Right cardiac atrium (tissue), 5 donors: Measurements from ENCODE around the gene HOXA13. TPM values are rescaled to one million over a fixed set of nuclear protein-coding genes. Genes with fewer than 3 reads are reported as not detected.
A peak's percentile ranks its signal among the peaks of the same experiment; 100 is the strongest.

Experiments
- ATAC-seq, 2 donors: fragments of 200-7000 bp; cut with Tn5 transposase; one replicate each; pipeline versions ENCODE4 v1.8.0 to v1.9.1; 2020; ENCODE audit warnings: moderate library complexity in 2 of 2, mild to moderate bottlenecking in 1 of 2
- DNase-seq, 3 donors: peaks; one replicate each; pipeline ENCODE4 v3.0.0-alpha.2; 2020
- H3K27ac ChIP-seq: one replicate; pipeline ENCODE4 v1.5.1; 2013; ENCODE audit warnings: mild to moderate bottlenecking, low read length, control low read depth, moderate library complexity
- H3K27me3 ChIP-seq: one replicate; pipeline ENCODE4 v1.6.1; 2013; ENCODE audit not compliant: control insufficient read depth, insufficient read depth
- H3K4me1 ChIP-seq: one replicate; pipeline ENCODE4 v1.6.1; 2013; ENCODE audit warnings: low read length; ENCODE audit not compliant: control insufficient read depth, insufficient read depth
- H3K4me3 ChIP-seq: one replicate; pipeline ENCODE4 v1.5.1; 2013; ENCODE audit warnings: low read length, control low read depth
- H3K9me3 ChIP-seq: one replicate; pipeline ENCODE4 v1.6.1; 2013; ENCODE audit warnings: low read length; ENCODE audit not compliant: control insufficient read depth
- WGBS: extraction: QIAGEN DNeasy Blood & Tissue Kit; methylation state at CpG from one replicate; pipeline ENCODE4 v1.1.7; 2013; 5-methylcytosine and 5-hydroxymethylcytosine counted together
- intact Hi-C, 4 donors: fragments of 100-400 bp; cut with DNase I; formaldehyde crosslinking; loops; one replicate each; pipeline versions ENCODE4 v1.11.0 to v1.14.0; 2022 to 2023
- polyA plus RNA-seq: library from polyadenylated mRNA; stranded (reverse); fragments of 200-250 nt; gene quantifications from one replicate; pipeline ENCODE4 v1.2.3, GENCODE V29; 2013
- total RNA-seq, 4 donors: library from RNA; stranded (reverse); fragmentation: NEBNext Ultra II Directional; extraction: Animal tissue kit (Norgen Biotek cat#: 25700); gene quantifications; one replicate each; pipeline ENCODE4 v1.2.1, GENCODE V29; 2021
- donor health status: healthy with polysubstance abuse.
- donor health status: DM: no; HTN: yes; CAD: no.
- donor health status: DM: no; HTN: no; CAD: no.
- donor health status: DM: no; HTN: yes; CAD: no; lungs with severe emphysema.
- donor health status: DM: yes; HTN: yes; CAD: no.

HOXA13 gene
- total and polyA plus RNA-seq, 5 donors, result not detected

- no peaks in the 10 kb centered on the region for H3K27me3 ChIP-seq
- WGBS, result 4% methylated on average over 53 of the region's 53 CpGs
- no peak within 1 kb of the TSS for H3K27ac ChIP-seq
- H3K9me3 ChIP-seq, result no peaks in the 10 kb centered on the region
- peaks cover 9% of the 10 kb centered on the region for H3K4me1 ChIP-seq
- intact Hi-C loops, result loop anchor here in 2 of 4 donors (10.0 kb wide), 3 partner anchors 287 to 1277 kb away; partner anchors contain the start of gene SKAP2 (in 1 of the 2)
- ATAC-seq (no peak), DNase-seq (peak in 1 of 3 donors; percentile 57)
- peak within 1 kb of the TSS; percentile 6 for H3K4me3 ChIP-seq
Measured at GRCh38 chr7:27151931-27152815, 47.7 kb downstream of the HOXA13 start, which contains the start of gene HOXA3. Gene HOXA3, minus strand, starts transcription at chr7:27152583. Its CDS starts 41,943 bp downstream, at chr7:27110640.

GRCh38 chr7:27151341-27151930, 48.5 kb downstream of the HOXA13 start:
- no peak overlapping the region for H3K27ac ChIP-seq
- intact Hi-C loops, result loop anchor here in 2 of 4 donors (10.0 kb wide), 3 partner anchors 287 to 1277 kb away; partner anchors contain the start of gene SKAP2 (in 1 of the 2)
- no peaks in the 10 kb centered on the region for H3K27me3 ChIP-seq

GRCh38 chr7:27150568-27151340, 49.1 kb downstream of the HOXA13 start:
- H3K4me3 ChIP-seq, result peak overlapping the region; percentile 5
- no peak overlapping the region for H3K27ac ChIP-seq
- ATAC-seq (peak; percentile 75 to 83), DNase-seq (peak; percentile 72 to 87 (median 87))
- no peaks in the 10 kb centered on the region for H3K9me3 ChIP-seq
- WGBS, result 2% methylated on average over 58 of the region's 58 CpGs
- intact Hi-C loops, result loop anchor here in 2 of 4 donors (10.0 kb wide), 3 partner anchors 286 to 1276 kb away; partner anchors contain the start of gene SKAP2 (in 1 of the 2)
- H3K4me1 ChIP-seq, result peaks cover 5% of the 10 kb centered on the region
- no peaks in the 10 kb centered on the region for H3K27me3 ChIP-seq

More at GRCh38 chr7:27151341-27151930, 48.5 kb downstream of the HOXA13 start:
- 4% methylated on average over 27 of the region's 27 CpGs for WGBS
- H3K4me3 ChIP-seq, result peak overlapping the region; percentile 5
- H3K9me3 ChIP-seq, result no peaks in the 10 kb centered on the region
- ATAC-seq (no peak), DNase-seq (peak in 1 of 3 donors; percentile 16)
- peaks cover 9% of the 10 kb centered on the region for H3K4me1 ChIP-seq

DNA sequence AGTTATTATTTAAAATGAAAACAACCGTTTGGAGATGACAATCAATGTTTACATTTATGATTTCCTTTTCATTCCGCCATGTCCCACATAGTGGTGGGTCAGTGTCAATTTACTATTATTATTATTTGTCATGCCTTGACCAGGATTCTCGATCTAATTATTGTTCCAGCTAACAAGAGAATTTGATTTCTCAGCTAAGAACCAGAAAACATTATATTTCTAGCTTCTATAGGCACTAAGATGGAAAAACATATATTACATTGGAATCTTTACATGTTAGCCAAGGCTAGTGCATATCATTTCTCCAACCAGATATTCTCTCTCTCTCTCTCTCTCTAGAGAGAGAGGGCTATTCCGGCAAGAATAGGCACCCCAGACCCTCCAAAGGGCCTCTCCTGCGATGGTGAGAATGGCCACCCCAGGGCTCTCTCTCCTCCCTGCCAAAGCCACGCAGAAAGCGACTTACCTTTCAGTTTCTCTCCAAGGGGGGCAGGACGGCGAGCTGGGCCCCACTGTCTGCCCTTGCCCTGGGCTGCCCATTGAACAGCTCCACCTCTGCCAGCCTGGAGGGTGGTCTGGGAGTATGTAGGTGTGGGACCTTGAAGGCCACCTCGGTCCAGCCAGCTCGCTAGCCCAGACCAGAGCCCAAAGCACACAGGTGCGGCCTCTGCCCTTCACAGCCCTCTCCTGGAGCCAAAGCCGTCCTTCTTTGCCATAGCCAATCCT, 49.9 kb downstream of the HOXA13 start:
- intact Hi-C loops, result loop anchor here in 2 of 4 donors (5.0 to 10.0 kb wide), 4 partner anchors 285 to 1275 kb away; partner anchors contain the start of gene SKAP2 (in 1 of the 2)
- no peak for ATAC-seq
- Histone ChIP-seq H3K9me3 (no peaks in the 10 kb centered on the region), H3K27ac (no peak overlapping the region), H3K4me1 (peaks cover 5% of the 10 kb centered on the region), H3K4me3 (no peak overlapping the region), H3K27me3 (no peaks in the 10 kb centered on the region)
- WGBS, result 39% methylated on average over 13 of the region's 13 CpGs
- DNase-seq, result peak in 1 of 3 donors; percentile 33

- H3K4me1 ChIP-seq, result peaks cover 2% of the 10 kb centered on the region
- intact Hi-C loops, result loop anchor here in 1 of 4 donors (5.0 kb wide), 1 partner anchor 297 kb away; no protein-coding TSS in a partner anchor
- H3K27me3 ChIP-seq, result peaks cover under 1% of the 10 kb centered on the region
- ATAC-seq, result no peak
- 38% methylated on average over 30 of the region's 30 CpGs for WGBS
- H3K9me3 ChIP-seq, result no peaks in the 10 kb centered on the region
- peak in 1 of 3 donors; percentile 35 for DNase-seq
- H3K27ac ChIP-seq, result no peak overlapping the region
- no peak overlapping the region for H3K4me3 ChIP-seq
Measured at GRCh38 chr7:27148756-27149641, 50.9 kb downstream of the HOXA13 start.

GRCh38 chr7:27148031-27148755, 51.7 kb downstream of the HOXA13 start:
- 20% methylated on average over 28 of the region's 28 CpGs for WGBS
- H3K4me3 ChIP-seq, result peak overlapping the region; percentile 38
- no peak for ATAC-seq
- DNase-seq, result peak in 1 of 3 donors; percentile 43
- peaks cover 3% of the 10 kb centered on the region for H3K27me3 ChIP-seq
- H3K4me1 ChIP-seq, result peaks cover 2% of the 10 kb centered on the region
- H3K9me3 ChIP-seq, result no peaks in the 10 kb centered on the region
- intact Hi-C loops, result loop anchor here in 1 of 4 donors (5.0 kb wide), 1 partner anchor 296 kb away; no protein-coding TSS in a partner anchor
- no peak overlapping the region for H3K27ac ChIP-seq

DNA sequence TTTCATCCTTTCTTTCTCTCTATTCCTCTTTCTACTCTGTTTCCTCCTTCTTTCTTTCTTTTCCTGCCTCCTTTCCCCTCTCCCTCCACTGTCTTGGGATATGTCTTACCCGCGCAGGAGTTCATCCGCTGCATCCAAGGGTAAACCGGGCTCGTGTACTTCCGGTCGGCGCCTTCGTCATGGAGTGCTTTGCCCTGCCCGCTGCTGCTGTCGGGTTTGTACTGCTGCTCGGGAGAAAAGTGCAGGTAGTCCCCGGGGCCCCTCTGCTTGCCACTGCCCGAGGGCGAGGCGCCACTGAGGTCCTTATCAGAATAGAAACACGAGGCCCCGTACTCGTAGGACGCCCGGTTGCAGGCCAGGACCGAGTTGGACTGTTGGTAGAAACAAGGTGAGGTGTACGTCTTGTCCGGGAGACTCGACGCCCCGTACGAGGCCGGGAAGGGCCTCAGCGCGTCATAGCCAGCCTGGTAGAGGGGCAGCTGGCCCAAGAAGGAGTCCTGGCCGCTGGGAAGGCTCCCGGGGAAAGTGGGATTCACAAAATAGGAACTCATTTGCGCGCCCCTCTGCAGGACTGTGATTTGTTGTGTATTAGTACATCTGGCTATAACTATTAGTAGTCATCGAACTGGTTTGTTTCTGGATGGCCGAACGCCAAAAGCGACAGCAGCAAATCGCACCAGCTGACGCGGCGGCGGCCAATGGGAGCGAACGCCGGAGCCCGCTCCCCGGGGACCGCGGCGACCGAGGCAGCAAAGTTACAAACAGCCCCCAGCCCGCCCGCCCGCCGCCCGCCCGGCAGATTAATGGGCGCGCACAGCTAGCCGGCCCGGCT, 52.5 kb downstream of the HOXA13 start, which contains the start of gene HOXA6:
Gene HOXA6, minus strand, starts transcription at position 576 of the 832 bp plus-strand sequence. Its CDS starts 25 bp downstream, at position 551.
- H3K4me3 ChIP-seq, result peak within 1 kb of the TSS; percentile 38
- peak in 2 of 3 donors; percentile 22 to 50 for DNase-seq
- H3K4me1 ChIP-seq, result peaks cover 2% of the 10 kb centered on the region
- peaks cover 3% of the 10 kb centered on the region for H3K27me3 ChIP-seq
- no peaks in the 10 kb centered on the region for H3K9me3 ChIP-seq
- no peak for ATAC-seq
- 11% methylated on average over 63 of the region's 63 CpGs for WGBS
- H3K27ac ChIP-seq, result no peak within 1 kb of the TSS
- intact Hi-C loops, result loop anchor here in 1 of 4 donors (5.0 kb wide), 1 partner anchor 295 kb away; no protein-coding TSS in a partner anchor

DNA sequence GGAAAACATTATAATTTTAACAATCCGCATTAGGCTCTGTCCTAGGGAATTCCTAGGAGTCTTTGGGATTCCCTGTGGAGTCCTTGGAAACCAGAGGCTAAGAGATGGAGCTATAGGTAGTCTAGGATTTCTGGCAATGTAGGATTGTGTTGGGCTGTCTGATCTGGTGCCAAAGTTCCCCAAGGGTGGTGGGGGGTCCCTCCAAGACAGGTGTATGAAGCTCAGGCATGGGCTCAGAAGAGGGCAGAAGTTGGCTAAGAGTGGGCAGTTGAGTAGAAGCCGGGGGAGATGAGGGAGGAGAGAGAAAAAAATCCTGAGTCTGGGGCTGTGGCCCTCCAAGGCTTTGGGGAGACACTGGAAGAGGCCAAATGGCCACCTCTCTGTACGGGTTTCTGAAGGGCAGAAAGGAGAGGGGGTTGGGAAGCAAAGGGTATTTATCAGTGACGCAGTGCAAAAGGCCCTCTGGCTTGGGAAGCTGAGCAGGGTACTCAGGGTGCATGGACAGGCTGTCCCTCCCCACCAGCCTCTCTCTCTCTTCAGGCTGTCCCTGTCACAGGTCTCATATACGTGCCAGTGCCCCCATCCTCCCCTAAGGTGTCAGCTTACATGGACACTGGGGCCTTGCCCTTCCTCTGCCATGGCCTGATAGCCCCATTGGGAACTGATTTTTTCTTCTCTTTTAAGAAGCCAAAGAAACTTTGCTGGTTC, 53.2 kb downstream of the HOXA13 start:
- Histone ChIP-seq H3K27ac (no peak overlapping the region), H3K27me3 (peaks cover 3% of the 10 kb centered on the region)
- 46% methylated on average over 5 of the region's 5 CpGs for WGBS

More for the DNA sequence above, 53.2 kb downstream of the HOXA13 start:
- Histone ChIP-seq H3K4me3 (no peak overlapping the region), H3K9me3 (no peaks in the 10 kb centered on the region), H3K4me1 (peaks cover 2% of the 10 kb centered on the region)
- intact Hi-C loops, result loop anchor here in 1 of 4 donors (5.0 kb wide), 1 partner anchor 294 kb away; no protein-coding TSS in a partner anchor
- DNase-seq, result no peak
- ATAC-seq, result no peak
